Fibroblast of lung (primary cell): ENCODE measurements around the gene SUGP1.

Experiments
- EZH2 ChIP-seq: IDR thresholded peaks from 2 replicates; pipeline ENCODE4 v1.5.1; 2012; ENCODE audit warnings: low read length, control low read depth, mild to moderate bottlenecking; ENCODE audit errors: missing control alignments
- TF ChIP-seq, protein P1 (sequence below), 2 donors: IDR thresholded peaks in 1 of 2; conservative IDR thresholded peaks in 1 of 2; 1 replicate in 1 of 2; 2 replicates in 1 of 2; pipeline ENCODE4 v1.5.1; 2011 to 2012; ENCODE audit warnings: low read length in 2 of 2, control low read depth in 1 of 2, inconsistent platforms in 1 of 2, low read depth in 1 of 2, mild to moderate bottlenecking in 1 of 2

DNA sequence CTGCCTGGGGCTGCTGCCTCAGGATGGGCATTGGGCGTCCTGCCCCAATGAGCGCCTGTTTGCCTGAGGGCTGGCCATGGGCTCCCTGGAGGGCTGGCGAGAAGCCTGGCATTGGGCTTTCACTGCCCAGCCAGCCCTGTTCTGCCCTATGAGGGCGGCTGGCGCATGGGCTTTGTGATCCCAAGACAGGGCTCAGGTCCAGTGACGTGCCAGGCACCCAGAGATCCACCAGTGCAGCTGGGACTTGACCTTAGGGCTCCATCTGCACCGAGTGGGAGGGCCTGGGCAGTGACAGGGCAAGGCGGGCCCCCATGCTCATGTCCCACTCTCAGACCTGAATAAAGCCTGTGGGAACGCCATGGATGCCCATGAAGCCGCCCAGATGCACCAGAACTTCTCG lies 34.6 kb upstream of the SUGP1 start:
- TF ChIP-seq, protein P1, sequence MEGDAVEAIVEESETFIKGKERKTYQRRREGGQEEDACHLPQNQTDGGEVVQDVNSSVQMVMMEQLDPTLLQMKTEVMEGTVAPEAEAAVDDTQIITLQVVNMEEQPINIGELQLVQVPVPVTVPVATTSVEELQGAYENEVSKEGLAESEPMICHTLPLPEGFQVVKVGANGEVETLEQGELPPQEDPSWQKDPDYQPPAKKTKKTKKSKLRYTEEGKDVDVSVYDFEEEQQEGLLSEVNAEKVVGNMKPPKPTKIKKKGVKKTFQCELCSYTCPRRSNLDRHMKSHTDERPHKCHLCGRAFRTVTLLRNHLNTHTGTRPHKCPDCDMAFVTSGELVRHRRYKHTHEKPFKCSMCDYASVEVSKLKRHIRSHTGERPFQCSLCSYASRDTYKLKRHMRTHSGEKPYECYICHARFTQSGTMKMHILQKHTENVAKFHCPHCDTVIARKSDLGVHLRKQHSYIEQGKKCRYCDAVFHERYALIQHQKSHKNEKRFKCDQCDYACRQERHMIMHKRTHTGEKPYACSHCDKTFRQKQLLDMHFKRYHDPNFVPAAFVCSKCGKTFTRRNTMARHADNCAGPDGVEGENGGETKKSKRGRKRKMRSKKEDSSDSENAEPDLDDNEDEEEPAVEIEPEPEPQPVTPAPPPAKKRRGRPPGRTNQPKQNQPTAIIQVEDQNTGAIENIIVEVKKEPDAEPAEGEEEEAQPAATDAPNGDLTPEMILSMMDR (conservative IDR thresholded peaks at IDR 0.05 in 1 of 2, IDR thresholded peaks at IDR 0.05 in 1 of 2; ENCODE audit: low read depth in 1 of 2, low read length in 2 of 2): no peak
- no peak for TF ChIP-seq EZH2
